NCI-H524 treated with DMSO at 0.1 percent for 48 hours (cell line): ENCODE data around the gene CHST3.

Experiments
- DNase-seq: peaks from one replicate; lab custom pipeline; 2025; lab: John Stamatoyannopoulos, UW

The CHST3 gene

GRCh38 chr10:72058347-72058898, 94.2 kb downstream of the CHST3 start:
- no peak for DNase-seq

GRCh38 chr10:72058989-72059842, 95.0 kb downstream of the CHST3 start:
- no peak for DNase-seq

GRCh38 chr10:72059843-72060822, 95.9 kb downstream of the CHST3 start:
- no peak for DNase-seq

GRCh38 chr10:72061491-72061890, 97.3 kb downstream of the CHST3 start:
- DNase-seq: no peak

- no peak for DNase-seq
Observed at GRCh38 chr10:72061930-72062329, 97.7 kb downstream of the CHST3 start.

- DNase-seq: no peak
Observed at GRCh38 chr10:72062382-72062781, 98.2 kb downstream of the CHST3 start.
